HG02884 (cell line): ENCODE results near the gene HMGCR.
"Not testable (repeated sequence)": the region's sequence is repeated elsewhere in the genome, so short reads cannot be mapped to it uniquely, and the experiment has no call there.

Experiments
- ATAC-seq: cut with Tn5 transposase; IDR thresholded peaks from one replicate; pipeline ENCODE4 v1.9.1; 2021; ENCODE audit warnings: mild to moderate bottlenecking, moderate library complexity; ENCODE audit not compliant: unreplicated experiment

Gene HMGCR

DNA sequence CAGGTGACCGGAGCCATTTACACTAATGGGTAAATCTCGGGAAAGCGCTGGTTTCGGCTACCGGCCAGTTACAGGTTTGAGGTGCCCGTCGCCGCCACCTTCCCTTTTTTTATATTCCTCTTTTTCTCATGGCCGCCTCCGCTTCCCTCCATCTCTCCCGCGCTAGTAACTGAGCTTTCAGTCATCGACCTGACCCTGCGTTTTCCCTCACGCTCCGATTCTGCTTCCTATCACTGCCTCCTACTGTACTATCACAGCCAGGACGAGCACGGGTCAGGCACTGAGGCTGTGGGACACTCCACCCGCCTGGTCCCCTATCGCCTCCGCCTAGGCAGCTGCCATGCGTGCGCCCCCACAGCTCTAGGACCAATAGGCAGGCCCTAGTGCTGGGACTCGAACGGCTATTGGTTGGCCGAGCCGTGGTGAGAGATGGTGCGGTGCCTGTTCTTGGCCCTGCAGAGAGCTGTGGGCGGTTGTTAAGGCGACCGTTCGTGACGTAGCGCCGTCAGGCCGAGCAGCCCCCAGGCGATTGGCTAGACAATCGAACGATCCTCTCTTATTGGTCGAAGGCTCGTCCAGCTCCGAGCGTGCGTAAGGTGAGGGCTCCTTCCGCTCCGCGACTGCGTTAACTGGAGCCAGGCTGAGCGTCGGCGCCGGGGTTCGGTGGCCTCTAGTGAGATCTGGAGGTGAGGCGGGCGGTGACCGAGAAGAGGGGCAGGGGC is at the start of gene HMGCR:
Gene HMGCR (plus strand): TSS at position 606 of the 722 bp plus-strand sequence. CDS start 5,386 bp downstream, outside the sequence.
- peak; percentile 97 for ATAC-seq

DNA sequence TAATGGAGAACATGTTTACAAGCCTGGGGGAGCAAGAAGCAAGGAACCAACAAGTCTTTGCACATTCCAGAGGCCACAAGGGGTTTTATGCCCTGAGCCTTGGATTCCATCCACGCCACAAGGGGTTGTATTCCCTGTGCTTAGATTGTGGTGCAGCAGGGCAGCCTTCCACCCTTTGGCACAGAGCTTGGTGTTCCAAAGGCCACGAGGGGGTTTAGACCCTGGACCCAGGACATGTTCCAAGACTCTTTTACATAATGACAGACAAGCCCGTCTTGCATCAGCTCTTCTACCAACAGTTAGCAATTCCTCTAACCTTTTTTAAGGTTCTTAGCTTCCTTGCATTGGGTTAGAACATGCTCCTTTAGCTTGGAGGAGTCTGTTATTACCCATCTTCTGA is 45.2 kb upstream of the HMGCR start:
- not testable (repeated sequence) for ATAC-seq

DNA sequence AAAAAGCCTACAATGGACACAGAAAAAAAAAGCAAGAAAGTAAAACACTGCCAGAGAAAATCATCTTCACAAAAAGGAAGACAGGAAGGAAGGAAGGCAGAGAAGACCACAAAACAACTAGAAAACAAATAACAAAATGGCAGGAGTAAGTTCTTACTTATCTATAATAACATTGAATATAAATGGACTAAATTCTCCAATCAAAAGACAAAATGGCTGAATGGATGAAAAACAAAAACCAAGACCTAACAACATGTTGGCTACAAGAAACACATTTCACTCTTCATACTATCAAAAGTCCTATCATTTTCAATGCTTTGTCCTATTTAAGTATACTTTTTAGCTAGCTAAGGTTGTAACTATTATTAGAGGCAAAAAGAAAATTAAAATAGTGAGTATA is 36.9 kb upstream of the HMGCR start:
- ATAC-seq: no peak

DNA sequence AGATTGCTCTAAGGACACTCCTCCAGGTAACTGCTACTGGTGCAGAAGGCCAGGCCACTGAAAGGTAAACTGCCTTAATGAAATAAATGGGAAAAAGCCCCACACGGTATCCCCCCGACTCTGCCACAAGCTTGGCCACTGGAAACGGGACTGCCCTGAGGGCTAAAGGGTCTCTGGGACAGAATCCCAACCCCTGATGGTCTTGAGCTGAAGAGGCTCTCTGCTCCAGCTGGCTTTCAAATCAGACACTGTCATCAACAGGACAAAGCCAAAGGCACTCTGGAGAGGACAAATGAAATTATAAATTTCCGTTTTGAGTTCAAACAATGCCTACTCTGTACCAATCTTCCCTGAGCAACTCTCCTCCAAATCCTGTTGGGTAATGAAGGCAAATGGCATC is 33.6 kb upstream of the HMGCR start:
- ATAC-seq: no peak

DNA sequence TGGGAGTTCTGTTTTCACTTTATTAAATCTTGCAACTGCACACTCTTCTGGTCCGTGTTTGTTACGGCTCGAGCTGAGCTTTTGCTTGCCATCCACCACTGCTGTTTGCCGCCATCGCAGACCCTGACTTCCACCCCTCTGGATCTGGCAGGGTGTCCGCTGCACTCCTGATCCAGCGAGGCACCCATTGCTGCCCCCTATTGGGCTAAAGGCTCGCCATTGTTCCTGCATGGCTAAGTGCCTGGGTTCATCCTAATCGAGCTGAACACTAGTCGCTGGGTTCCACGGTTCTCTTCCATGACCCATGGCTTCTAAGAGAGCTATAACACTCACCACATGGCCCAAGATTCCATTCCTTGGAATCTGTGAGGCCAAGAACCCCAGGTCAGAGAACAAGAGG is 32.5 kb upstream of the HMGCR start:
- ATAC-seq: not testable (repeated sequence)

DNA sequence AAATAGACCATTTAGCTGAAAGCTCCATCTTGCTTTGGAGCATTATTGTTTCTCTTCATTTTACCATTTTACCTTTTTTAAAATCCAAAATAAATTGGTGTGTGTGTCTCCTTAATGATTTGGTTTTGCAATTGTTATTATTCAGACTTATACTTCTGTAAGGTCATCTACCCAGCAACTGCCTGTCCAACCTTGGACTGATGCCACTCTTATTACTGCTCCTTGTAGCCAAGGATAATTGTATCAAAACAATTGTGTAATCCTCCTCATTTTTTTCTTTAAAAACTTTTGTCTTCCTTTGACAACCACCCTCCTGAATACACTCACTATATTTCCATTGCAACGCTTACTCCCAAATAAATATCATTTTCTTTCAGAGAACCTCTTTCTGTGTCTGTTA is 30.3 kb upstream of the HMGCR start:
- no peak for ATAC-seq

DNA sequence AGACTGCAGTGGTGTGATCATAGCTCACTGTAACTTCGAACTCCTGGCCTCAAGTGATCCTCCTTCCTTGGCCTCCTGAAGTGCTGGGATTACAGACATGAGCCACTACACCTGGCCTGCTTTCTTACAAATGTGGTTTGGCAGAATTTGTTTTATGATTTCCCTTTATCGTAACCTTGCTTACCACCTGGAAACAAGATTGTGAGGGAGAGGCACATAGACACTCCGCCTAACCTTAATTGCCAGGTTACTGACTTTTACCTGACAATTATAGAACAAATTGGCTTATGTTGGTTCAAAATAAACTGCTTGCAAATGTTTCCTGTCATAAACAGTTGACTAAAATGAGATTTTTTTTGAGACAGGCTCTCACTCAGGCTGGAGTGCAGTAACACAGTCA is 26.8 kb upstream of the HMGCR start:
- no peak for ATAC-seq

DNA sequence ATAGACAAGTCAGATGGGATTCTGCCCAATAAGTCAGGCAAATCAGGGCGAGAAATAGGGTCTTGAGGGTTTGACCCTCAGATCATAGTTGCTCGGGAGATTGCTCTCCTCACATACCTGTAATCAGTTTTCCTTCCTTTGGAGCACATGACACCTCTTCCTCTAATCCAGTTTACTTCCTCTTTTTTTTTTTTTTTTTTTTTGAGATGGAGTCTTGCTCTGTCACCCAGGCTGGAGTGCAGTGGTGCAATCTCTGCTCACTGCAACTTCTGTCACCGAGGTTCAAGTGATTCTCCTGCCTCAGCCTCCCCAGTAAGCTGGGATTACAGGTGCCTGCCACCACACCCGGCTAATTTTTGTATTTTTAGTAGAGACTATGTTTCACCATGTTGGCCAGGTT is 17.9 kb upstream of the HMGCR start:
- not testable (repeated sequence) for ATAC-seq

DNA sequence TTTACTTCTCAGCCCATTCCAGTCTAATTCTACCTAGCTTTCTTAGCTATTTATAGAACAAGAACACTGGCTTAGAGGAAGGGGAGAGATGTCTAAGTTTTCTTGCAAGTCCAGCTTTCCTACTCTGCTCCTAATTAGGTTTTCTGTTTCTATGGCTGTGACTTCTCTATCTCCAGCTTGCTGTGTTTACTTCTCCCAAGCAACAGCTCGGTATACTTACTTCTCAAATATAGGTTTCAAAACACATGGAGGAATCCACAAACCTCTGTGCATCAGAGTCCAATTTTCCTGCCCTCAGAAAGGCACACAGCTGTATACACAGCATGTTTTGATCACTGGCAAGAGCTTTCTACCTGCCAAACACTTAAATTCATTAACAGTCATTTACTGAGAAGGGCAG is 17.4 kb upstream of the HMGCR start:
- ATAC-seq: no peak

DNA sequence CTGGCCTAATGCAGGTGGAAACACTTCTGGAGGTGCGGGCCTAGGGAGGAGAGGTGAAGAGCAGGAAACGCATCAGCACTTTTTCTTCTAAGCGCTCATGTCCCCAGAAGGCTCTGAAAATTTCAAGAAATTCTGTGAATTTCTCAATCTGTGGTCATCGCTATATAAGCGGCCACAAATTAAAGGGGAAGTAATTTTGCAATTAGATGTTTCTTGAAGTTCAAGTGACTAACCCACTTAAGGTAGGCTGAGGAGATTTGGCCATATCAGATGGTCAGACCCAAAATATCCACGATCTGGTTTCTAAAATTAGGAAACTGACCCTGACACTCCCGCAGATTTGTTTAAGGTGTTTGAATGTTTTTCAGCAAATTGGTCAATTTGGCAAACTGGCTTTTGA is 16.6 kb upstream of the HMGCR start:
- ATAC-seq: no peak

DNA sequence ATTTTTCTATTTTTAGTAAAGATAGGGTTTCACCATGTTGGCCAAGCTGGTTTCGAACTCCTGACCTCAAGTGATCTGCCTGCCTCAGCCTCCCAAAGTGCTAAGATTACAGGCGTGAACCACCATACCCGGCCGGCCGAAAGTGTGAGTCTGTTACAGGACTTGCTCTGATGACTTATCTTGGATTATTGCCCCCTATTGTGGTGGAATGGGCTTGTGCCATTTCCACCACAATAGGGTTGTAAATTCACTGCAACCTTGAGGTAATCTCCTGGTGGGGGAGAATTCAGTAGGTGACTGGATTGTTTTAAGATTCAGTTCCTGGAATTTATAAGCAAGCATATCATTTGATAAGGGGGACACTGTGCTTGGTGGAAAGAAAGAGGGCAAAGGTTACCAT is 15.0 kb upstream of the HMGCR start:
- ATAC-seq: no peak

DNA sequence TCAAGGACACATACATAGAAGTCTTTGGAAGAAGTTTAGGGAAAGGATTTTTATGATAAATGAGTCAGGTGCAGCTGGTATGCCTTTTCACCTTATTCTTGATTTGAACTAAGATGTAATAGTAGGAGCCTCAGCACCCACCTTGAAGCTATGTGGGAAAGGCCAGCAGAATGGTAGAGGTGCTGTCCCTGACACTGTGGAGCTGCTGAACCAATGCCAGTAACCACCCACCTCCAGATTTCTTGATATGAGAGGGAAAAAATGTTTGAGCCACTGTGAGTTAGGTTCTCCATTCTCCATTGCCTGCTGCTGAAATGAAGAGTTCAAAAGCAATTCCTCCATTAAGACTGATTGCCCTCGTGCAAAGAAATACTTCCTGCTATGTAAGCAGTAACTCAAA is 12.2 kb upstream of the HMGCR start:
- no peak for ATAC-seq

DNA sequence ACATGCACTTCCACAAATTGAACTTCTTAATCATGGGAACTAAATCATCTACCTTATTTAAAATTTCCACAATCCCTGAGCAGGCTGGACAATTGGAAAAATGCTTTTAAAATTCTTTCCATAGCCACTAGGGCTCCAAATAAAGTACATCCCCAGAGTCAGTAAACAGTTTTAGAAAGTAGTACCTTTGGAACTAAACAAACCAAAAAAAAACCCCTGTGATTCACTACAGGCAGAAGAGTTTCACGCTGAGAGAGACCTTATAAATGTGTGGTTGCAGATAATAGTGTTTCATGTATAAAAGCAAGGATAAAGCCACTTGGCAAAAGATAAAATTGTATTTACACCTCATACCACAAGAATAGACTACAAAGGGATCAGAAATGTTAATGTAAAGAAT is 11.8 kb upstream of the HMGCR start:
- ATAC-seq: no peak

DNA sequence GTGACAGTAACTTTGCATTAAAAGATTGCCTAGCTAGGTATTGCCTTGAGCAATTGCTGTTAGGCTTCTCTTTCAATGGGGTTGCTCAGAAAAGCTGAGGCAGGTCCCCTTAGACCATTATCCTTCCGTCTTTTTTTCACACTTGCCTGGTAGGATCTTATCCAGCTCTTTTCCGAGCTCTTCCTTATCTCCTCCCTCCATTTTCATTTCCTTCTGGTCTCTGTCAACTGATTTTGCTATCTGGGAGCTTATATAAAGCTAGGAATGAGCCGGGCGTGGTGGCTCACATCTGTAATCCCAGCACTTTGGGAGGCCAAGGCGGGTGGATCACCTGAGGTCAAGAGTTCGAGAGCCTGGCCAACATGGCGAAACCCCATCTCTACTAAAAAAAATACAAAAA is 6.6 kb upstream of the HMGCR start:
- no peak for ATAC-seq

DNA sequence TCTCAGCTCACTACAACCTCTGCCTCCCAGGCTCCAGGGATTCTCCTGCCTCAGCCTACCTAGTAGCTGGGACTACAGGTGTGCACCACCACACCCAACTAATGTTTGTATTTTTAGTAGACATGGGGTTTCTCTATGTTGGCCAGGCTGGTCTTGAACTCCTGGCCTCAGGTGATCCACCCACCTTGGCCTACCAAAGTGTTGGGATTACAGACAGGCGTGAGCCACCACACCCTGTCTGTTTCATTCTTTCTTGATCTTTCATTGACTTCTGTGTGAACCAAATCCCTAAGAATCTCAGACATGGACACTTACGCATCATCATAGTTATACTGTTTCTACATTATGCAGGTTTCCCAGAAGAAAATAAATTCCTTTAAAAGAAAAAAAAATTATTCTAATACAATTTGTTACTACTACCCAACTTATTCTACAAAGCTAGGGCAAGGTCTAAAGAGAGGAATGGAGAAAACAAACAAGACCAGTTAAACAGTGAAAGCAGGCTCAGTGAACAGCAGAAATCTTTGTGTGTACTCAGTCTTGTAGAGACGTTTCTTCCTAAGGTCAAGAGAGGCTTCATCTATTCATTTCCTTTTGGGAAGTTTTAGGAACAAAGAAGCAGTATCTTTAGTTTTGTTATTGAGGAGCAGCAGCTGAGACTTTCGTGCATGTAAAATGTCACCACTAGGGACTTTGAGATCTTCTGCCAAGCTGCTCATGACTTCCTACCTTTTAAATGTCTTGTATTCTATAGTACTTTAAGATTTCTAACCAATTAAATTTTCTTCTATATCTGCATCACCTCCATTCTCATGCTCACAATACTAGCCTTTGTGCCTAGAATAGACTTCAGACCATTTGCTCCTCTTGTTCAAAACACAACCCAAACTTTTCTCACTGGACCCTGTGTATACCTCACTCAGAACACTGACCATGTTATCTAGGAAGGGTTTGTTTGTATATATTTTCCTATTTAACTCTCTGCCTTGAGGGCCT is 5.6 kb upstream of the HMGCR start:
- ATAC-seq: no peak

DNA sequence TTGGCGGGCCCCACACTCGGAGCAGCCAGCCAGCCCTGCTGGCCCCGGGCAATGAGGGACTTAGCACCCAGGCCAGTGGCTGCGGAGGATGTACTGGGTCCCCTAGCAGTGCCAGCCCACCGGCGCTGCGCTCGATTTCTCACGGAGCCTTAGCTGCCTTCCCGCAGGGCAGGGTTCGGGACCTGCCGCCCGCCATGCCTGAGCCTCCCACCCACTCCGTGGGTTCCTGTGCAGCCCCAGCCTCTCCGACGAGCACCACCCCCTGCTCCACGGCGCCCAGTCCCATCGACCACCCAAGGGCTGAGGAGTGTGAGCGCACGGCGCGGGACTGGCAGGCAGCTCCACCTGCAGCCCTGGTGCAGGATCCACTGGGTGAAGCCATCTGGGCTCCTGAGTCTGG is 3.3 kb upstream of the HMGCR start:
- not testable (repeated sequence) for ATAC-seq

DNA sequence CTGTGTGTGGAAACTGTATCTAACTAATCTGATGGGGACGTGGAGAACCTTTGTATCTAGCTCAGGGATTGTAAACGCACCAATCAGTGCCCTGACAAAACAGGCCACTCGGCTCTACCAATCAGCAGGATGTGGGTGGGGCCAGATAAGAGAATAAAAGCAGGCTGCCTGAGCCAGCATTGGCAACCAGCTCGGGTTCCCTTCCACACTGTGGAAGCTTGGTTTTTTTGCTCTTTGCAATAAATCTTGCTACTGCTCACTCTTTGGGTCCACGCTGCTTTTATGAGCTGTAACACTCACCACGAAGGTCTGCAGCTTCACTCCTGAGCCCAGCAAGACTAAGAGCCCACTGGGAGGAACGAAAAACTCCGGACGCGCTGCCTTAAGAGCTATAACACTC is 2.6 kb upstream of the HMGCR start:
- ATAC-seq: not testable (repeated sequence)

DNA sequence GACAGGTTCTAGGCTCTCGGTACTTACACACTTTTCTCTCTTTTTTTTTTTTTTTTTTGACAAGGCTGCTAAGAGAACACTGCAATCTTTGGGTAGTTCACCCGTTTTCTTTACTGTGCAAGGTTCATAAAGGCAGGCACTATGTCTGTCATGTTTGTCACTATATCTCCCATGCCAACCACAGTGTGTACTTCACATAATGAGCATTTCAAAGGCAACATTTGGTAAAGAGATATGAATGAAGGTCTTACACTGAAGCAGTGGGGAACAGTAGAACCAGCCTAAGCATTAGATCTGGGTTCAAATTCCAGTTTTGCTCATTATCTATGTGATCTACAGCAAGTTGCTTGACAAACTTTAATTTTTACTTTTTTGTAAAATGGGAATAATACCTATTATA is 1.5 kb upstream of the HMGCR start:
- no peak for ATAC-seq

DNA sequence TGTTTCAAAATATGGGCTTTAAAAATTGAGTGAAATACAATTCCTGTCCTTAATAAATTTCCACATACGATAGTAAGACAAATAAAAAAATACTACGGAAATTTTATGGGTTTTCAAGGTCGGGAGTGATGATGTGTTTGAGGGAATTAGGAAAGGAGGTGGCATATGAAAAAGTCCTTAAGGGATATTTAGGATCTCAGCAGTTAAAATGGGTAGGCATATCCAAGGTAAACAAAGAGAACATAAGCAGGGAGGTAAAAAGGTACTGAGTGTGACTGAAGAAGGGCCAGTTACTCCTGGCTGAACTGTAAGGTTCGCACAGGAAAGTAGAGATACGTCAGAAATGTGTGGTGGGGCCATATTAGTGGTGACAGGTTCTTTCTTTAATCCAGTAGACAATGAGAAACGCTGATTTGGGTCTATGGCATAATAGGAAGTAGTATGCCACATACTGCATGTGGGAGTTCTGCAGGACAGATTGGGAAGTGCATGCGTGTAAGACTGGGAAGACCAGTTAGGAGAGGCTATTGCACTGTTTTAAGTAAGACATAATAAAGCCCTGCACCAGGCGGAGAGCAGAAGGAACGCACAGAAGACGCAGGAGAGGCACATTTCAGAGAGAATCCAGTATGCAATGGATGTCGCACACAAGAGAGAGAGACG is 937 bp upstream of the HMGCR start:
- no peak for ATAC-seq

DNA sequence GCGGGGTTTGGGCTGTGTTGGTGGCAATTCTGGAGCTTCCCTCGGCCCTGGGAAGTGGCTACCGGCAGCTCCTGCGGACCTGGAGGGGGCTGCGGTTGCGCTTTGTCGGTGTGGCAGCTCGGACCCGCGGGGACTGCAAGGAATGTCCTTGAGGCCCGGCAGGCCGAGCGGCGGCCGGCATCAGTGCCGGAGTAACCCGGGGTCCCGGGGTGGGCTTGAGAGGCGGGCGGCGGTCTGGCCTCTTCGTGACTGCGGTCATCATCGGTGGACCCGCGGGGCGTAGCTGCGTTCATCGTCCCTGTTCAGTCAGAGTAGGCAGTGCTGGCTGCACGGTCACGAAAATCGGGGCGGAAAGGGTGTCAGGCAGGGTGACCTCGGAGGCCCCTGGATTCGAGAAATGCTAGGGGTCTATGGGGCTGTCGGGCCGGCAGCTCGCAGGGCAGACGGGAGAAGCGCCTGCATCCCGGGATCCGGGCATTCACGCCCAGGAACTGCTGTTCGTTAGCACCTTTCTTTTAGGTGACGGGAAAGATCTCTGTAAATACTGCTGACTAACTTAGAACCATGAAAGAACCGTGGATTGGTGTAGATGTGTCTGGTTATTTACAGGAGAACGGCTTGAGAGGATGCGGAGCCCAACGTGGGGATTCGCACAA is 474 bp downstream of the HMGCR start:
- peak; percentile 1 for ATAC-seq

DNA sequence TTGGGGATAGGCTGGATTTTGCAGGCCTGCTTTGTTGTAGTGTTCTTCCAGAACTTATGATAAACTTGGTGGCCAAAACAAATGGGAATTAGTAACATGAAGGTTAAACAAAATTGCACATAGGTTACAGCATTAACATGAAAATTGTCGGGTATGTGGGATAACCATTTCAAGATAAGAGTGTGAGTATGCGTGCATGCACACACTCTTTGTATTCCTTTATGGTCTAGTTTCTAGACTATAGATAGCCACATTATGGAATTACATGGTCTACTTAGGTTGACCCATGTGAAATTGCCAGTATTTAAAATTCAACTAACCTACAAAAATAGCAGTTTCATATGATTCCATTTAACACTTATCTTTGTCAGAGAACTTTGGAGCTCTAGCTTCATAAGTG is 1.4 kb downstream of the HMGCR start:
- no peak for ATAC-seq
